ENCODE results near the gene ALS2CL.
A peak's percentile ranks its signal among the peaks of the same experiment; 100 is the strongest.
"Not testable (repeated sequence)": the region's sequence is repeated elsewhere in the genome, so short reads cannot be mapped to it uniquely, and the experiment has no call there.

ALS2CL gene, protein sequence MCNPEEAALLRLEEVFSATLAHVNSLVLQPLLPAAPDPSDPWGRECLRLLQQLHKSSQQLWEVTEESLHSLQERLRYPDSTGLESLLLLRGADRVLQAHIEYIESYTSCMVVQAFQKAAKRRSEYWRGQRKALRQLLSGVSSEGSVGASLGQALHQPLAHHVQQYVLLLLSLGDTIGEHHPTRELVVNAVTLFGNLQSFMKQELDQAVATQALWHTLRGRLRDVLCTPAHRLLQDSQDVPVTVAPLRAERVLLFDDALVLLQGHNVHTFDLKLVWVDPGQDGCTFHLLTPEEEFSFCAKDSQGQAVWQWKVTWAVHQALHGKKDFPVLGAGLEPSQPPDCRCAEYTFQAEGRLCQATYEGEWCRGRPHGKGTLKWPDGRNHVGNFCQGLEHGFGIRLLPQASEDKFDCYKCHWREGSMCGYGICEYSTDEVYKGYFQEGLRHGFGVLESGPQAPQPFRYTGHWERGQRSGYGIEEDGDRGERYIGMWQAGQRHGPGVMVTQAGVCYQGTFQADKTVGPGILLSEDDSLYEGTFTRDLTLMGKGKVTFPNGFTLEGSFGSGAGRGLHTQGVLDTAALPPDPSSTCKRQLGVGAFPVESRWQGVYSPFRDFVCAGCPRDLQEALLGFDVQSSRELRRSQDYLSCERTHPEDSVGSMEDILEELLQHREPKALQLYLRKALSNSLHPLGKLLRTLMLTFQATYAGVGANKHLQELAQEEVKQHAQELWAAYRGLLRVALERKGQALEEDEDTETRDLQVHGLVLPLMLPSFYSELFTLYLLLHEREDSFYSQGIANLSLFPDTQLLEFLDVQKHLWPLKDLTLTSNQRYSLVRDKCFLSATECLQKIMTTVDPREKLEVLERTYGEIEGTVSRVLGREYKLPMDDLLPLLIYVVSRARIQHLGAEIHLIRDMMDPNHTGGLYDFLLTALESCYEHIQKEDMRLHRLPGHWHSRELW

DNA sequence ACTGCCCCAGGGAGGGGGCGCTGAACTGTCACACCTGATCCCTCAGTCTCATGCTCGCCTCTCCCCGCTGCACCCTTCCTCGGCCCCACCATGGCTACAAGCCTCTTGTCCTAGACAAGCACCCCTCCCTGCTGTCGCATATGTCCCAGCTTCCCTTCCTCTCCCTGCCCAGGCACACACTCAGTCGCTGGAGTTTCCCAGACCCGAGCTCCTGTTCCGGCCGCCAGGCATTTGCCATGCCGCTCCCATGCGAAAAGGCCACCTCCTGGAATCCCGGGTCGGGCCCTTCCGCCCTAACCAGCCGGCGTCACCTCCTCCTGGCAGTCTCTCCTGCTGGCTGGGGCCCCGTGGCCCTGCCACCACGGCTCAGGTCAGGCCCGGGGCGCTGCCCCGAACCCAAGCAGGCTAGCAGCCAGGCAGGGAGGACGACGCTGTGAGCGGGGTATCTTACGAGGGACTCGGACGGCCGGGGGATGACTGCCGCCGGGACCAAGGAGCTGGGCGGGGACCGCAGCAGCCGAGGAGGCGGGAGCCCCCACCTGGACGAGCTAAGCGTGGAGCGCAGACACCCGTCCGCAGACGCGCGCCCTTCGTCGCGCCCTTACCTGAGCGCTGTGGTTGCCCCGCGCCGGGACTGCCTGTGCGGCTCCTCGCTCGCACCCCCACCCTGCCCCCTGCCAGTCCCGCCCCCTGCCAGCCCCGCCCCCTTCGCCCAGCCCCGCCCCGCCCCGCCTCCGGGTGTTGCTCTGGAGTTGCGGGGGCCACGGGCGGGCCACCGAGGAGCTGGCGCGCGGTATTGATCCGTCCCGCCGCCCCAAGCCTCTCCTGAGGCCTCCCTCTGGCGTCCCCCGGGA, at the start of gene ALS2CL:
TSS of gene ALS2CL (minus strand) at position 642 of the 854 bp plus-strand sequence. CDS start 4,239 bp downstream, outside the sequence.
- Histone ChIP-seq H3K27ac (no peak within 1 kb of the TSS), H3K4me1 (ENCODE audit: control insufficient read depth in 1 of 2, insufficient read depth in 1 of 2, low read depth in 1 of 2, low read length in 1 of 2) (peaks cover 30 to 31% of the 10 kb centered on the region in 2 experiments)

DNA sequence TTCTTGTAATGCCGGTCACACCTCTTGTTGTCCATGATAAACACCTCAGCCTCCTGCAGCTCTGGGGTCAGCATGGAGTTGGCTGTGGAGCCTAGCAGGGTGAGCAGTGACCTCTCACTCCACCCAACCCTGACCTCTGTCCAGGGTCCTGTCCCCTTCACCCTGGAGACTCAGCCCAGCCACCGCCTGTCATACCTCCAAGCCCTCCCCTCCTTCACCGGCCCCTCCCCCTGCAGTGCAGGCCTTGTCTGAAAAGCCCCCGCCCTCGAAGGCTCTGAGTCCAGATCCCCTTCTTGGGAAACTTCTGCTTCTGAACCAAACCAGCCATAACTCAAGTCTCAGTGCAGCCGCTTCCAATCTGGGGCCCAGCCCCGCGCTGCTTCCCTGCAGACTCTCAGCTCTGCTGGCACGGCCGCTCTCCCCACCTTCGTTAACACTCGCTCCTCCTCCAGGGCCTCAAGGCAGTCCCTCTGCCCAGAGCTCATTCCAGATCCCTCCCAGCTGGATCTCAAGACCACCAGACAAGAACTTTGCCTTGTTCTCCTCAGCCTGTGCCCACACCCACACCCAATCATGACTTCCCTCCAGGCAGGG, 49.6 kb upstream of the ALS2CL start:
- H3K4me3 ChIP-seq (ENCODE audit: low read depth in 1 of 2, low read length in 1 of 2): no peak overlapping the region
- H3K36me3 ChIP-seq: no peaks in the 10 kb centered on the region
- TF ChIP-seq, protein P1, sequence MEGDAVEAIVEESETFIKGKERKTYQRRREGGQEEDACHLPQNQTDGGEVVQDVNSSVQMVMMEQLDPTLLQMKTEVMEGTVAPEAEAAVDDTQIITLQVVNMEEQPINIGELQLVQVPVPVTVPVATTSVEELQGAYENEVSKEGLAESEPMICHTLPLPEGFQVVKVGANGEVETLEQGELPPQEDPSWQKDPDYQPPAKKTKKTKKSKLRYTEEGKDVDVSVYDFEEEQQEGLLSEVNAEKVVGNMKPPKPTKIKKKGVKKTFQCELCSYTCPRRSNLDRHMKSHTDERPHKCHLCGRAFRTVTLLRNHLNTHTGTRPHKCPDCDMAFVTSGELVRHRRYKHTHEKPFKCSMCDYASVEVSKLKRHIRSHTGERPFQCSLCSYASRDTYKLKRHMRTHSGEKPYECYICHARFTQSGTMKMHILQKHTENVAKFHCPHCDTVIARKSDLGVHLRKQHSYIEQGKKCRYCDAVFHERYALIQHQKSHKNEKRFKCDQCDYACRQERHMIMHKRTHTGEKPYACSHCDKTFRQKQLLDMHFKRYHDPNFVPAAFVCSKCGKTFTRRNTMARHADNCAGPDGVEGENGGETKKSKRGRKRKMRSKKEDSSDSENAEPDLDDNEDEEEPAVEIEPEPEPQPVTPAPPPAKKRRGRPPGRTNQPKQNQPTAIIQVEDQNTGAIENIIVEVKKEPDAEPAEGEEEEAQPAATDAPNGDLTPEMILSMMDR (IDR thresholded peaks at IDR 0.05): no peak
- H3K9me3 ChIP-seq: no peaks in the 10 kb centered on the region
- no peaks in the 10 kb centered on the region for H3K4me1 ChIP-seq (ENCODE audit: control insufficient read depth in 1 of 2, insufficient read depth in 1 of 2, low read depth in 1 of 2, low read length in 1 of 2)
- no peak overlapping the region for H3K27ac ChIP-seq
- peaks cover 5% of the 10 kb centered on the region for H3K27me3 ChIP-seq

More for the DNA sequence above, at the start of gene ALS2CL:
- H3K27me3 ChIP-seq: peaks cover 48% of the 10 kb centered on the region
- TF ChIP-seq, protein P1 (IDR thresholded peaks at IDR 0.05): no peak
- H3K4me3 ChIP-seq (ENCODE audit: low read depth in 1 of 2, low read length in 1 of 2): peak within 1 kb of the TSS; percentile 60 to 67
- H3K36me3 ChIP-seq: no peaks in the 10 kb centered on the region
- no peaks in the 10 kb centered on the region for H3K9me3 ChIP-seq

DNA sequence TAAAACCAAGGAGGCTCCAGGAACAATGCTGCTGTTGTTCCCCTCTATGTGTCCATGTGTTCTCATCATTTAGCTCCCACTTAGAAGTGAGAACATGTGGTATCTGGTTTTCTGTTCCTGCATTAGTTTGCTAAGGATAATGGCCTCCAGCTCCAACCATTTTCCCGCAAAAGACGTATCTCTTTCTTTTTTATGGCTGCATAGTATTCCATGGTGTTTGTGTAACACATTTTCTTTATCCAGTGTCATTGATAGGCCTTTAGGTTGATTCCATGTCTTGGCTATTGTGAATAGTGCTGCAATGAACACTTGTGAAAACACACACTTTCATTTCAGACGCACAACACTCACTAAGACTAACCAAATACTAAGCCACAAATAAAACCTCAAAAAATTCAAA, 46.1 kb upstream of the ALS2CL start:
- peaks cover 11% of the 10 kb centered on the region for H3K27me3 ChIP-seq
- H3K4me1 ChIP-seq (ENCODE audit: control insufficient read depth in 1 of 2, insufficient read depth in 1 of 2, low read depth in 1 of 2, low read length in 1 of 2); H3K27ac ChIP-seq; H3K9me3 ChIP-seq; H3K36me3 ChIP-seq; H3K4me3 ChIP-seq (ENCODE audit: low read depth in 1 of 2, low read length in 1 of 2): not testable (repeated sequence)

DNA sequence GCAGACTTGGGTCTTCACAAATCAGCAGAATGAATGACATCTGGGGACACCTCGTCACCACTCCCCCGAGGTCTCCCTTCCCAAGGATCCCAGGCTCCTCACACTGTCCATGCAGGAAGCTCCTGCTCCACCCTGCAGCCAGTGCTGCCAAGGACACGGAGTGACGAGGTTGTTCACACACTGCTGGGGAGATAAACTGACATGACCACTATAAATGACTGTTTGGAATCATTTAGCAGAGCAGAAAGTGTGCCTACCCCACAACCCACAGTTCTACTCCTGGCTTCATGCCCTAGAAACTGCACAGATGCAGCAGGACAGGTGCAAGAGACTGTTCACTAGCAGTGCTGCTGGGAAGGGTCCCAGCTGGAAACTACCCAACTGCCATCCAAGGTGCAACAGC, 43.9 kb upstream of the ALS2CL start:
- TF ChIP-seq, protein P1 (IDR thresholded peaks at IDR 0.05): no peak
- Histone ChIP-seq H3K4me1 (ENCODE audit: control insufficient read depth in 1 of 2, insufficient read depth in 1 of 2, low read depth in 1 of 2, low read length in 1 of 2) (no peaks in the 10 kb centered on the region), H3K36me3 (no peaks in the 10 kb centered on the region)

DNA sequence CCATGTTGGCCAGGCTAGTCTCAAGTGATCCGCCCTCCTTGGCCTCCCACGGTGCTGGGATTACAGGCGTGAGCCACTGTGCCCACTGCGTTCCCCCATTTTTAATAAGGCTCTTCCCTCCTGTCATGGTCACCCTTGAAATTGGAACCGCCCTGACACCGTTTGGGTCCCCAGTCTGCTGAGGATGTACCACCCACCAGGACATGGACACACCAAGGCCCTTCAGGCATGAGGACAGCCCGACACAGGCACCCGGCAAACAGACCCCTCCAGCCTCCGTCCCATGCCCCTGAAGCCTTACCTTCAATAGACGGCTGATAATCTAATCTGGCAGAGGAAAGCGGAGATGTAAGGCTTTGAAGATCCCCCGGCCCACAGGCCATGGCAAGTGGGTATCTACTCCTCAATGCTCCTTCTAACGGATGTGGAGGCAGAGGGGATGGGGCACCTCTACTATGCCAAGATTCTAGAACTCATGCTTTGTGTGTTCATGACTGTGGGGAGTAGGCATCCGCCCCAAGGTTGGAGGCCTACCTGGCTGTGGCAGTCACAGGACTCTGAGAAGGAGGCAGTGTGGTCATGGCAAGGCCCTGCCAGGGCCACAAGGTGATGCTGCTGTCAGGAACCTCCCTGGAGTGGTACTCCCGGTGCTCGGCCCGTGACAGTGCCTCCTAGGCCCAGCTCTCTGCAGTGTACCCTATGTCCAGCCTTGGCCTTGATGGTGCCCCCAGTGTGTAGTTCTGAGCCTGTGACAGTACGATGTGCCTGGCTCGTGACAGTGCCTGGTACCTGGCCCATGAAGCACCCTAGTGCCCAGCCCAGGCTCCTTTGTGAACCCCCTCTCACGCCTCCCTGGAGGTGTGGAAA, 42.8 kb upstream of the ALS2CL start:
- H3K9me3 ChIP-seq: no peaks in the 10 kb centered on the region
- H3K36me3 ChIP-seq: no peaks in the 10 kb centered on the region
- TF ChIP-seq, protein P1 (IDR thresholded peaks at IDR 0.05): no peak
- H3K4me1 ChIP-seq (ENCODE audit: control insufficient read depth in 1 of 2, insufficient read depth in 1 of 2, low read depth in 1 of 2, low read length in 1 of 2): no peaks in the 10 kb centered on the region
- no peak overlapping the region for H3K27ac ChIP-seq
- peaks cover 11% of the 10 kb centered on the region for H3K27me3 ChIP-seq
- H3K4me3 ChIP-seq (ENCODE audit: low read depth in 1 of 2, low read length in 1 of 2): no peak overlapping the region

More for the DNA sequence above, 43.9 kb upstream of the ALS2CL start:
- Histone ChIP-seq H3K27ac (no peak overlapping the region), H3K9me3 (no peaks in the 10 kb centered on the region), H3K27me3 (peaks cover 11% of the 10 kb centered on the region), H3K4me3 (ENCODE audit: low read depth in 1 of 2, low read length in 1 of 2) (no peak overlapping the region)
